HEK293 (cell line): ENCODE measurements around the gene CXCL12.

Experiments used
- CTCF ChIA-PET: fragments of 350-600 bp; formaldehyde crosslinking; extraction: SDS; loops from one replicate; lab custom pipeline; 2021; ENCODE audit warnings: antibody characterized with exemption; lab: Yijun Ruan, JAX
- POLR2A ChIA-PET: fragments of 300-600 bp; formaldehyde crosslinking; extraction: SDS; loops from one replicate; lab custom pipeline; 2020; ENCODE audit warnings: antibody characterized with exemption, inconsistent platforms; lab: Yijun Ruan, JAX
- H3K27ac ChIP-seq: fragments of 200-500 bp; sonication (Bioruptor generic); 2 replicates; pipeline ENCODE4 v1.5.1; 2014; ENCODE audit warnings: low read depth, low read length, control low read depth, inconsistent platforms; ENCODE audit errors: extremely low read depth
- H3K36me3 ChIP-seq, 2 experiments: fragments of 200-500 bp in 1 of 2; sonication (Bioruptor generic) in 1 of 2; 1 replicate in 1 of 2; 2 replicates in 1 of 2; pipeline ENCODE4 v1.5.1; 2014 to 2017; ENCODE audit warnings: inconsistent platforms in 2 of 2, low read length in 2 of 2; ENCODE audit not compliant: control insufficient read depth in 2 of 2, insufficient read depth in 1 of 2
- H3K4me1 ChIP-seq: fragments of 200-500 bp; sonication (Bioruptor generic); 2 replicates; pipeline ENCODE4 v1.5.1; 2014; ENCODE audit warnings: mild to moderate bottlenecking, low read length, inconsistent platforms; ENCODE audit not compliant: control insufficient read depth, insufficient read depth
- H3K4me3 ChIP-seq: 2 replicates; pipeline ENCODE4 v1.5.1; 2011; ENCODE audit warnings: low read depth, mild to moderate bottlenecking, control low read depth, low read length, moderate library complexity
- H3K9me3 ChIP-seq: fragments of 200-500 bp; sonication (Bioruptor generic); 2 replicates; pipeline ENCODE4 v1.5.1; 2014; ENCODE audit warnings: low read depth, low read length, inconsistent platforms; ENCODE audit not compliant: control insufficient read depth, insufficient read depth
- ELK4 ChIP-seq: IDR thresholded peaks from 2 replicates; pipeline ENCODE4 v1.6.1; 2011; ENCODE audit warnings: mild to moderate bottlenecking, low read depth, low read length, borderline replicate concordance
- PRDM2 ChIP-seq: fragments of 450-650 bp; formaldehyde crosslinking; IDR thresholded peaks from 2 replicates; pipeline ENCODE4 v1.5.1; 2016; ENCODE audit warnings: missing biosample characterization, missing genetic modification characterization, borderline replicate concordance
- RBAK ChIP-seq: fragments of 450-650 bp; formaldehyde crosslinking; IDR thresholded peaks from 2 replicates; pipeline ENCODE4 v1.5.1; 2016; ENCODE audit warnings: missing biosample characterization, missing genetic modification characterization
- SP7 ChIP-seq: fragments of 450-650 bp; formaldehyde crosslinking; IDR thresholded peaks from 2 replicates; pipeline ENCODE4 v1.5.1; 2016; ENCODE audit warnings: missing biosample characterization, missing genetic modification characterization
- ZBTB11 ChIP-seq: fragments of 450-650 bp; formaldehyde crosslinking; conservative IDR thresholded peaks from 2 replicates; pipeline ENCODE4 v1.5.1; 2016; ENCODE audit warnings: low read depth, missing biosample characterization, missing genetic modification characterization
- ZBTB20 ChIP-seq: fragments of 450-650 bp; formaldehyde crosslinking; IDR thresholded peaks from 2 replicates; pipeline ENCODE4 v1.5.1; 2016; ENCODE audit warnings: missing biosample characterization, missing genetic modification characterization
- ZBTB48 ChIP-seq: fragments of 450-650 bp; formaldehyde crosslinking; IDR thresholded peaks from 2 replicates; pipeline ENCODE4 v1.5.1; 2016; ENCODE audit warnings: missing biosample characterization, missing genetic modification characterization
- ZNF2 ChIP-seq: fragments of 450-650 bp; formaldehyde crosslinking; IDR thresholded peaks from 2 replicates; pipeline ENCODE4 v1.5.1; 2016; ENCODE audit warnings: missing biosample characterization, missing genetic modification characterization
- ZNF621 ChIP-seq: fragments of 450-650 bp; formaldehyde crosslinking; IDR thresholded peaks from 2 replicates; pipeline ENCODE4 v1.5.1; 2017; ENCODE audit warnings: missing biosample characterization, missing genetic modification characterization
- ZNF677 ChIP-seq: fragments of 450-650 bp; IDR thresholded peaks from 2 replicates; pipeline ENCODE4 v1.5.0; 2018; ENCODE audit warnings: missing biosample characterization, mild to moderate bottlenecking, missing genetic modification characterization, moderate library complexity
- ZNF843 ChIP-seq: fragments of 450-650 bp; formaldehyde crosslinking; IDR thresholded peaks from 2 replicates; pipeline ENCODE4 v1.5.1; 2016; ENCODE audit warnings: missing biosample characterization, missing genetic modification characterization
- ZSCAN5A ChIP-seq: fragments of 450-650 bp; formaldehyde crosslinking; IDR thresholded peaks from 2 replicates; pipeline ENCODE4 v1.5.1; 2016; ENCODE audit warnings: missing biosample characterization, missing genetic modification characterization

CXCL12 gene

GRCh38 chr10:44347609-44348400 is 37.1 kb downstream of the CXCL12 start:
- ChIA-PET CTCF (interaction anchor here (0.6 to 1.3 kb wide), 2 partner anchors 15 to 22 kb away, joined by 4 to 5 read pairs; no protein-coding TSS in a partner anchor), POLR2A (no interaction called here)
- H3K9me3 ChIP-seq: no peaks in the 10 kb centered on the region
- H3K4me1 ChIP-seq: no peaks in the 10 kb centered on the region
- H3K27ac ChIP-seq: no peak overlapping the region
- no peaks in the 10 kb centered on the region for H3K36me3 ChIP-seq
- TF ChIP-seq SP7 (tag by site-specific recombination) (no peak), ZNF621 (tag by site-specific recombination) (no peak), ZBTB20 (tag by site-specific recombination) (no peak), RBAK (tag by site-specific recombination) (no peak), PRDM2 (tag by site-specific recombination) (no peak), ZNF677 (tag by site-specific recombination) (no peak), ZNF2 (tag by site-specific recombination) (no peak)
- H3K4me3 ChIP-seq: no peak overlapping the region

- Histone ChIP-seq H3K9me3 (no peaks in the 10 kb centered on the region), H3K4me3 (no peak overlapping the region), H3K27ac (no peak overlapping the region), H3K4me1 (no peaks in the 10 kb centered on the region), H3K36me3 (no peaks in the 10 kb centered on the region)
- TF ChIP-seq ELK4 (no peak), ZBTB48 (tag by site-specific recombination) (no peak), ZBTB11 (tag by site-specific recombination) (no peak), ZSCAN5A (tag by site-specific recombination) (no peak), SP7 (tag by site-specific recombination) (no peak), ZNF843 (tag by site-specific recombination) (no peak)
- POLR2A ChIA-PET: no interaction called here
- CTCF ChIA-PET: no interaction called here
These were observed 40.2 kb downstream of the CXCL12 start for GRCh38 chr10:44344727-44345126.
